Glutamatergic neuron (in vitro differentiated cells): ENCODE results near the gene FIS1. TPM values are rescaled to one million over a fixed set of nuclear protein-coding genes. Genes with fewer than 3 reads are reported as not detected.
"Not testable (repeated sequence)": the region's sequence is repeated elsewhere in the genome, so short reads cannot be mapped to it uniquely, and the experiment has no call there.

Experiments
- DNase-seq: peaks from one replicate; pipeline ENCODE4 v3.0.0; 2022
- H3K27ac Mint-ChIP-seq: one replicate; pipeline ENCODE4 v1.8.0; 2020; ENCODE audit warnings: mild to moderate bottlenecking, mixed read lengths, inconsistent platforms; ENCODE audit not compliant: unreplicated experiment
- H3K27me3 Mint-ChIP-seq: one replicate; pipeline ENCODE4 v1.8.0; 2020; ENCODE audit warnings: mild to moderate bottlenecking, moderate library complexity, mixed read lengths, inconsistent platforms; ENCODE audit not compliant: unreplicated experiment
- H3K36me3 Mint-ChIP-seq: one replicate; pipeline ENCODE4 v1.8.0; 2020; ENCODE audit warnings: mild to moderate bottlenecking, mixed read lengths, inconsistent platforms; ENCODE audit not compliant: unreplicated experiment
- H3K4me1 Mint-ChIP-seq: one replicate; pipeline ENCODE4 v1.8.0; 2020; ENCODE audit warnings: mild to moderate bottlenecking, low read depth, mixed read lengths, inconsistent platforms; ENCODE audit not compliant: unreplicated experiment
- H3K4me3 Mint-ChIP-seq: one replicate; pipeline ENCODE4 v1.8.0; 2020; ENCODE audit warnings: mild to moderate bottlenecking, mixed read lengths, inconsistent platforms; ENCODE audit not compliant: unreplicated experiment
- H3K9me3 Mint-ChIP-seq: one replicate; pipeline ENCODE4 v1.8.0; 2020; ENCODE audit warnings: mild to moderate bottlenecking, moderate library complexity, mixed read lengths, inconsistent platforms; ENCODE audit not compliant: unreplicated experiment
- CTCF ChIP-seq: fragments of 200-600 bp; sonication (generic); IDR thresholded peaks from one replicate; pipeline ENCODE4 v1.5.0; 2021; ENCODE audit not compliant: partially characterized antibody, unreplicated experiment
- total RNA-seq: library from RNA; stranded (reverse); fragmentation: NEBNext Ultra II Directional; extraction: Animal tissue kit (Norgen Biotek cat#: 25700); gene quantifications from one replicate; pipeline ENCODE4 v1.2.1, GENCODE V29; 2021; ENCODE audit not compliant: unreplicated experiment

Gene FIS1
- total RNA-seq, 1 donor from 2014 or later, result 128 TPM

GRCh38 chr7:101288439-101288838 lies 43.6 kb upstream of the FIS1 start:
- no peak for DNase-seq
- H3K9me3 Mint-ChIP-seq, result peaks cover 2% of the 10 kb centered on the region
- no peaks in the 10 kb centered on the region for H3K4me1 Mint-ChIP-seq
- no peaks in the 10 kb centered on the region for H3K36me3 Mint-ChIP-seq
- H3K27ac Mint-ChIP-seq, result no peak overlapping the region
- TF ChIP-seq CTCF, result no peak
- no peaks in the 10 kb centered on the region for H3K27me3 Mint-ChIP-seq
- H3K4me3 Mint-ChIP-seq, result no peak overlapping the region

GRCh38 chr7:101287032-101287431 lies 42.2 kb upstream of the FIS1 start:
- Mint-ChIP-seq H3K4me1 (no peaks in the 10 kb centered on the region), H3K27me3 (no peaks in the 10 kb centered on the region), H3K27ac (no peak overlapping the region), H3K9me3 (peaks cover 2% of the 10 kb centered on the region), H3K4me3 (no peak overlapping the region), H3K36me3 (no peaks in the 10 kb centered on the region)
- no peak for DNase-seq
- no peak for TF ChIP-seq CTCF

- H3K9me3 Mint-ChIP-seq, H3K4me1 Mint-ChIP-seq, H3K27ac Mint-ChIP-seq, H3K36me3 Mint-ChIP-seq, DNase-seq, H3K4me3 Mint-ChIP-seq, H3K27me3 Mint-ChIP-seq: not testable (repeated sequence)
Measured at GRCh38 chr7:101285880-101286279, 41.0 kb upstream of the FIS1 start.

GRCh38 chr7:101285171-101285570 lies 40.3 kb upstream of the FIS1 start:
- H3K4me3 Mint-ChIP-seq, result no peak overlapping the region
- H3K27me3 Mint-ChIP-seq, result peaks cover 2% of the 10 kb centered on the region
- peaks cover 4% of the 10 kb centered on the region for H3K9me3 Mint-ChIP-seq
- H3K4me1 Mint-ChIP-seq, result no peaks in the 10 kb centered on the region
- no peaks in the 10 kb centered on the region for H3K36me3 Mint-ChIP-seq
- no peak overlapping the region for H3K27ac Mint-ChIP-seq
- TF ChIP-seq CTCF, result no peak
- DNase-seq, result no peak

- not testable (repeated sequence) for H3K9me3 Mint-ChIP-seq, H3K4me3 Mint-ChIP-seq, H3K27ac Mint-ChIP-seq, DNase-seq, H3K36me3 Mint-ChIP-seq, H3K4me1 Mint-ChIP-seq
- H3K27me3 Mint-ChIP-seq, result peaks cover 14% of the 10 kb centered on the region
Measured at GRCh38 chr7:101280912-101281311, 36.0 kb upstream of the FIS1 start.

- DNase-seq, result no peak
- no peak overlapping the region for H3K27ac Mint-ChIP-seq
- H3K27me3 Mint-ChIP-seq, result peaks cover 14% of the 10 kb centered on the region
- H3K4me3 Mint-ChIP-seq, result no peak overlapping the region
- no peak for TF ChIP-seq CTCF
- H3K9me3 Mint-ChIP-seq, result peaks cover 2% of the 10 kb centered on the region
- no peaks in the 10 kb centered on the region for H3K36me3 Mint-ChIP-seq
- H3K4me1 Mint-ChIP-seq, result no peaks in the 10 kb centered on the region
Measured at GRCh38 chr7:101278461-101279292, 33.8 kb upstream of the FIS1 start.
